Adipose tissue (tissue), 3 donors: ENCODE data around the gene CEP295NL. TPM values are rescaled to one million over a fixed set of nuclear protein-coding genes. Genes with fewer than 3 reads are reported as not detected.
"Not testable (repeated sequence)": the region's sequence is repeated elsewhere in the genome, so short reads cannot be mapped to it uniquely, and the experiment has no call there.

ENCODE experiments used
- H3K27ac ChIP-seq: one replicate; pipeline ENCODE4 v1.5.1; 2013; ENCODE audit warnings: low read depth, low read length
- WGBS, 3 donors: extraction: QIAGEN DNeasy Blood & Tissue Kit; methylation state at CpG; one replicate each; pipeline ENCODE4 v1.1.7; 2013; 5-methylcytosine and 5-hydroxymethylcytosine counted together
- polyA plus RNA-seq, 3 donors: library from polyadenylated mRNA; stranded (reverse); fragments of 200-250 nt; gene quantifications; one replicate each; pipeline ENCODE4 v1.2.3, GENCODE V29; 2013
- donor health status: healthy with polysubstance abuse.
- donor health status: Bipolar disorder and iron deficiency.
- donor health status: healthy.

Gene CEP295NL
- polyA plus RNA-seq, 3 donors = 0.03 to 2.4 (median 0.15) TPM

DNA sequence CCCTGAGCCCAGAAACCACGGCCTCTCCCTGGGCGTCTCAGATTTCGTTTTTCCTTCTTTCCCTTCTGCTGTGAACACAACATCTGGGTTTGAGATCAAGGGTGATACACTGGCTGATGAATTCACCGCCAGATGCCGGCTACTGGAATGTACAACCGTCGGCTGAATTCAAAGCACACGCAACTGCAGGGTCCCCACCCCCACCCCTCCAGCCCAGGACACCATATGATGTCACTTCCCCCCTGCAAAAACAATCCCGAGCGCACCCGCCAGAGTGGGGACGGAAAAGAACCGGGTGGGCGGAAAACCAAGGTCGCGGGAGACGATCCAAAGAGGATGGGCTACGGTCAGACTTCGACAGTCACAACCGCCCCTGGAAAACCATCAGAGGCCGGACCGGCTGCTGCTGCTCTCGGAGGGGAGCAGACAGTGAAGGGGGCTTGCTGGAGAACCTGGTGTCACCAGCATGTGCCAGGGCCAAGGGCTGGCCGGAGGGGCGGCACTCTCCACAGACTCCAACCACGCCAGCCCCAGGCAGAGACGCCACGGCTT is 23.3 kb downstream of the CEP295NL start:
- H3K27ac ChIP-seq = peak overlapping the region; percentile 61
- WGBS, 3 donors = 10 to 49% (median 16%) methylated on average over 24 to 28 of the region's 28 CpGs

DNA sequence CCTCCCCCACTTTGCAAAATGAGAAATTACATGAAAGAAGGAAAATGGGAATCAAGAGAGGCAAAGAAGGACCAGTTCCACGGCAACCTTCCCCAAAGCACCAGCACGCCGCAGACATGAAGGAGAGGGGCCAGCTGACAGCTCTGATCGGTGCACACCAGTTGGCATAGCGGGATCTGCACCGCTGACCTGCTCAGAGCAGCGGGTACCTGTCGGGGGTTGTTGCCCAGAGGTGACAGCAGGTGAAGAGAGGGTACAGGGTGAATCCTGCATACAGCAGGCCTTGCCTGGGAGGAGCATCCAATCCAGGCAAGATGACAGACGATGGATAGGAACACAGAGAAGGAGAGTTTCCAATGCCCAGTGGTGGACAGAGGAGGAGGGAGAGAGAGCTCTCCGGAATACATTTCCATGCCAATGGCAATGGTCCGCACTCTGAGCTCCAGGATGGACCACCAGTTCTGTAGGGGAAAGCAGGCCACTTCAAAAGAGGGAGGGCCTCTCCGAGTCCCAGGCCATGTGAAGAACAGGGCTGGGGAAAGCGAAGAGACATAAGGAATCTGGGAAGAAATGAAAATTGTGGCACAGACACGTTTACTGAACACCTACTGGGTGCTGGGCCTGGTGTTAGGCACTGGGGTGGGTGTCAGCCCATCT is 24.0 kb downstream of the CEP295NL start:
- WGBS, 3 donors = 79 to 90% (median 81%) methylated on average over 14 of the region's 14 CpGs
- no peak overlapping the region for H3K27ac ChIP-seq

DNA sequence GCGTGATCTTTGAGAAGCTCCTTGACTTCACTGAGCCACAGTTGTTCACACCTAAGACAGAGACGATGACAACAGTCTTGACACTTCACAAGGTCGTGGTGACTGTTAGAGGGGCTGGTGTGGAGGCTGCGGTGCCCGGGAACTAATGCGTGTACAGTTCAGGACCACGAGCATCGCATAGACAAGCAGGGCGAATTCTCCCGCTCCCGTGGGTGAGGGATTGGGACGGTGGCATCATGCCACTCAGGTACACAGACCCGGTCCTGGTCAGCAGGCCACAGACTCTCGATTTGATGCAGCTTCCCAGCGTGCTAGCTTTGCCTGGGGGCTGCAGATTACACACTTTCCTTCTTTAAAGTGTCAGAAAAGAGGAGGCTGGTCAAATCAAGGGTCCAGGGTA is 24.7 kb downstream of the CEP295NL start:
- 87 to 93% (median 90%) methylated on average over 15 of the region's 15 CpGs for WGBS, 3 donors
- no peak overlapping the region for H3K27ac ChIP-seq

GRCh38 chr17:78876954-78877517 is 26.0 kb downstream of the CEP295NL start:
- WGBS, 3 donors = 44 to 92% (median 78%) methylated on average over 8 of the region's 8 CpGs
- not testable (repeated sequence) for H3K27ac ChIP-seq

DNA sequence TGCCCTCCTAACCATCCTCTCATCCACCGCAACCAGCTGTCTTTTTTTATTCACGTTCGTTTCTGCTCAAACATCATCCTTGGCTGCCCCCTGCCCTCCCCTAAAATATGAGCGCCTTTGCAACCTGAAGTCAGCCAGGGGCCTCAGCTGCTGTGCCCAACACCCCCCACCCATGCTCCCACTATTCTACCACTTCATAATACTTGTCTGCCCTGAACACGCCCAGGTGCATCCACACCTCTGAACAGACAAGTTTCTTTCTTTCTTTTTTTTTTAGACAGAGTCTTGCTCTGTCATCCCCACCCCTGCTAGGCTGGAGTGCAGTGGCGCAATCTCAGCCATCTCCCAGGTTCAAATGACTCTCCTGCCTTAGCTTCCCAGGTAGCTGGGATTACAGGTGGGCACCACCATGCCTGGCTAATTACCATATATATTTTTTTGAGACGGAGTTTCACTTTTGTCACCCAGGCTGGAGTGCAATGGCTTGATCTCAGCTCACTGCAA is 26.9 kb downstream of the CEP295NL start:
- WGBS, 3 donors = 41 to 85% (median 61%) methylated on average over 7 of the region's 7 CpGs
- no peak overlapping the region for H3K27ac ChIP-seq

GRCh38 chr17:78875363-78876093 is 27.5 kb downstream of the CEP295NL start:
- WGBS, 3 donors = 47 to 62% (median 55%) methylated on average over 9 of the region's 9 CpGs
- no peak overlapping the region for H3K27ac ChIP-seq

GRCh38 chr17:78873519-78874340 is 29.3 kb downstream of the CEP295NL start:
- H3K27ac ChIP-seq = no peak overlapping the region
- WGBS, 3 donors = 60 to 71% (median 63%) methylated on average over 21 of the region's 21 CpGs

- H3K27ac ChIP-seq = no peak overlapping the region
- WGBS, 3 donors = 82 to 91% (median 89%) methylated on average over 6 of the region's 6 CpGs
Observed at GRCh38 chr17:78872486-78872885, 30.5 kb downstream of the CEP295NL start.

DNA sequence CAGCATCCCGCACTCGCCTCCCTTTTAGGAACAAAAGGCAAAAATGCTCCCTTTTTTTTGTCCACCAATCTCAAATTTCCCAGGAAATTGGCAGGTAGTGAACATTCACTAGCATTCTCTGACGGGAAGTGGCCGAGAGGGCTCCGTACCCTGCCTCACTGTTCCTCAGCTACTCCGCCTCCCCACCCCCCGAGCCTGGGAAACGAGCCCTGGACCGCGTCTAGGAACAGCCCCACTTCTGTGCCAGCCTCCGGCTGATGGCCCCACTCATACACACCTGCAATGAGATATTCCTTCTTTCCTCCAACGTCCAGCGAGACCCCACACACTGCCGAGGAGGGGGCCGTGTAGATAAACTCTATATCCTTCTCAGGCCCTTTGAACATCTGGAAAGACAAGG is 32.4 kb downstream of the CEP295NL start:
- WGBS, 3 donors = 83 to 85% (median 84%) methylated on average over 15 of the region's 15 CpGs

GRCh38 chr17:78868391-78868790 is 34.6 kb downstream of the CEP295NL start:
- no peak overlapping the region for H3K27ac ChIP-seq
- 73 to 87% (median 79%) methylated on average over 7 of the region's 7 CpGs for WGBS, 3 donors

More for the DNA sequence above, 32.4 kb downstream of the CEP295NL start:
- no peak overlapping the region for H3K27ac ChIP-seq

DNA sequence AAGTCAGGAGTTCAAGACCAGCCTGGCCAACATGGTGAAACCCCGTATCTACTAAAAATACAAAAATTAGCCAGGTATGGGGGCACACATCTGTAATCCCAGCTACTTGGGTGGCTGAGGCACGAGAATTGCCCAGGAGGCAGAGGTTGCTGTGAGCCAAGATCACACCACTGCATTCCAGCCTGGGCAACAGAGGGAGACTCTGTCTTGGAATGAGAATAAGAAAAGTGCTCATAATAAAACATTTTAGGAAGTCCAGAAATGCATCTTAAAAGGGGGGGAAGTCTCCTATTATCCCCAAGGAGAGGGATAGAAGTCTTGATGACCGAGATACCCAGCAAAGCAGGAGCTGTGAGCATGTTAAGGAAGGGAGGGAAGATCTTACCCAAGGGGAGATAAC is 36.0 kb downstream of the CEP295NL start:
- WGBS, 3 donors = 72 to 82% (median 74%) methylated on average over 3 of the region's 3 CpGs
- H3K27ac ChIP-seq = not testable (repeated sequence)

DNA sequence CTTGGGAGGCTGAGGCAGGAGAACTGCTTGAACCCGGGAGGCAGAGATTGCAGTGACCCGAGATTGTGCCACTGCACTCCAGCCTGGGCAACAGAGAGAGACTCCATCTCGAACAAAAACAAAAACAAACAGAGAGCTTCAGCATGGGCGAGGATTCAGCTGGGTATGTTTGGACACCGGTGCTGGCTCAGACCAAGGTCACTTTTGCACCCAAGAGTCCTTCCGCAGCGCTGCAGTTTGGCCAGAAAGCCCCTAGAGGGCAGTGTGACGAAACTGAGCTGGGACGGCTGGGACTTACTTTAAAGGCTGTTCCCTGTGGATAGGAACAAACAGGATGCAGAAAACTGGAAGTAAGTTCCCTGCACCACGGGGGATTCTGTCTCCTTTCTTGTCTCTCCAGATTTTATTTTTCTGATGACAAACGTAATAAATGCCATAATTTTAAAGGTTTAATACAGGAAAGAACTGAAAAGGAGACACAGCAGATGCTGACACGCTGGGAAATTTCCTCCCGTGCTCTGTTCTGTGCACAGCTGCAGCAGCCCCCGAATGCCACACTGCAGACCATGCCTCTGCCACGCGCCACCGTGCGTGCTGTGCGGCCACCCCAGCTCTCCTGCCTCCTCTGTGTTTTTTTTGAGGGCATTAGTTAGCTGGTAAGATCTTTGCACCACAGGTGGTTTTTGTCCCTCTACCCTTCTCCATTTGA is 37.2 kb downstream of the CEP295NL start:
- no peak overlapping the region for H3K27ac ChIP-seq
- 14 to 31% (median 25%) methylated on average over 19 of the region's 19 CpGs for WGBS, 3 donors

DNA sequence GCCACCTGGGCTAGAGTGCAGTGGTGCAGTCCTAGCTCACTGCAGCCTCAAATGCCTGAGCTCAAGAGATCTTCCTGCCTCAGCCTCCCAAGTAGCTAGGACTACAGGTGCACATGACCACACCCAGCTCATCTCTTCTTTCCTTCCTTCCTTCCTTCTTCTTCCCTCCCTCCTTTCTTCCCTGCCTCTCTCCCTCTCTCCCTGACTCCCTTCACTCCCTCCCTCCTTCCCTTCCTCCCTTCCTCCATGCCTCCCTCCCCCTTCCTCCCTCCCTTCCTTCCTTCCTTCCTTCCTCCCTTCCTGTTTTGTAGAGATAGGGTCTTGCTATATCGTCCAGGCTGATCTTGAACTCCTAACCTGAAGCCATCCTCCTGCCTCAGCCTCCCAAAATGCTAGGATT is 38.9 kb downstream of the CEP295NL start:
- H3K27ac ChIP-seq = no peak overlapping the region
- WGBS, 3 donors = 37 to 74% (median 53%) methylated on average over 1 of the region's 1 CpG

DNA sequence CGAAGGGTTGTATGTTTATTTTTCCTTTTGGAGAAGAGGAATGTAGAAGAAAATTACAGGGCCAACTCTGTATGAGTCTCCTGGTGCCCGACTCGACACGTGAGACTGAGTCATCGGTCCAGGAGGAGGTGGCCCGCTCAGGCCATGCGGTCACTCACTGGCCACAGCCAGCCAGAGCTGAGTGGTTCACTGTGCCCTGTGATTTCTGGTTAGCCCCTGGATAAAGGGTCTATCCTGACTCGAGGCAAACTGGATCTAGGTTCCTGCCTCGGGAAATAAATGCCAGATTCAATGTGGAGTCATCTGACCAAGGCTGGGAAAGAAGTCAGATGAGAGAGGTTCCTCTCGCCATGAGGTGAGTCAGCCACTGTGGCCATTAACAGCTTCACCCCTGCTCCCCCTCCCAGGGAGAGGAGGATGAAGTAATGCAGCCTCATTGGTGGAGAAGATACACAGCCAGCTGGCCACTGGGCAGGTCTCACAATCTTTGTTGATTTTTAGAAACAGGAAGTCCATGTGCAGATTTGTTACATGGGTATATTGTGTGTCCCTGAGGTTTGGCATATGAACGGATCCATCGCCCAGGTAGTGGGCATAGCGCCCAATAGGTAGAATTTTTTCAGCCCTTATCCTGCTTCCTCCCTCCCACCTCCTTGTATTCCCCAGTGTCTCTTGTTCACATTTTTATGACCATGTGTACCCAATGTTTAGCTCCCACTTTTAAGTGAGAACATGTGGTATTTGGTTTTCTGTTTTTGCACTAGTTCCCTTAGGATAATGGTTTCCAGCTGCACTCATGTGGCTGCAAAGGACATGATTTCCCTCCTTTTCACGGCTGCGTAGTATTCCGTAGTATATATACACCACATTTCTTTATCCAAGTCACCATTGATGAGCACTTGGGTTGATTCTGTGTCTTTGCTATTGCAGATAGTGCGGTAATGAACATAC is 40.7 kb downstream of the CEP295NL start:
- no peak overlapping the region for H3K27ac ChIP-seq
- WGBS, 3 donors = 66 to 71% (median 68%) methylated on average over 17 of the region's 17 CpGs

DNA sequence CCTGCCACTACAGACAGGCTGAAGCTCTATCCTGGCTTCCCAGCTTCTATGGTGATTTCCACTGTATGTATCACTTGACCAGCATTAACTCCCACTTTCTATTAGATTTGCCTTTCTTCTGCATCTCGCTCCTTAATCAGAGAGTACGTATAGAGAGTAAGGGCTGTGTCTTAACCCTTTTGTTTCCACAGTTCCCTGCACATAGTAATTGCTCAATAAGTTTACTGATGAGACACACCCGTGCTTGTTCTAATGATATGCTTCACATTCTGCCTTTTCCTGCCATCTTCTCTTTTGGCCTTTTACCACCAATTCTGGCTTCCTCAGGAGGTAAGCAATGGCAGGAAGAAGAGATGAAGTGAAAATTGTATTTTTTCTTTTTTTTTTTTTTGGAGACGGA is 41.8 kb downstream of the CEP295NL start:
- no peak overlapping the region for H3K27ac ChIP-seq
- WGBS, 3 donors = 85 to 93% (median 90%) methylated on average over 4 of the region's 4 CpGs

DNA sequence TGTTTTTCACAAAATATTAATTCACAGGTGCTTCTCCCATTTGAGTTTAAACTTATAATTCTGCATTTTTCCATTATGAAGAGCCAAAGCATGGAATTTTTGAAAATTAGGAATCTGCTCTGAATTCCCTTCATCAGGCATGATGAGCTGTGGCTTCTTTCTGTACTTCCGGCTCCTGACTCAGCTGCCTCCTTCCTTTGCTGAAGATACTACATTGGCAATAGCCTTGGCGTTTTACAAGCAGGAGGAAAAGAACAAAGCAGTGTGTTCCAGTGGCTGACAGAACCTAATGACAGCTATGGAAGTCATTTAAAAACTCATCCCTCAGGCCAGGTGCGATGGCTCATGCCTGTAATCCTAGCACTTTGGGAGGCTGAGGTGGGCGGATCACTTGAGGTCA is 44.0 kb downstream of the CEP295NL start:
- H3K27ac ChIP-seq = no peak overlapping the region
- WGBS, 3 donors = 82 to 91% (median 86%) methylated on average over 4 of the region's 4 CpGs

DNA sequence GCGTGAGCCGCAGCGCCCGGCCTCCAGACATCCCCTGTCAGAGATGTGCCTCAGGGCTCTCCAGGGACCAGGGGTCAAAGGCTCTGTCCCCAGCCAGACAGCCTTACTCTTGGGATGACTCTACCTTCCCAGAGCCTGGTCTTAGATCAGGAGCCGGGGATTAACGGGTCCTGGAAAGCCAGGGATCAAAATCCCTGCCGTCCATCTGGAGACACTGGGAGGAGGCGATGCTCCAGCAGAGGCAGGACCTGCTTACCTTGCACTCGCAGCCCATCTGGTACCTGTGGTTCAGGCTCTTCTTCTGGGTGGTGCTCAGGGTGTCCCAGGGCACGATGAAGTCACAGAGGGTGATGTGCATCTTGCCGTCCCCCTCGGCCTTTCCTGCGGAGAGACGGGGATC is 45.7 kb downstream of the CEP295NL start:
- no peak overlapping the region for H3K27ac ChIP-seq
- 93 to 95% (median 94%) methylated on average over 14 of the region's 14 CpGs for WGBS, 3 donors
